ENCODE measurements around the gene DUSP8. TPM values are rescaled to one million over a fixed set of nuclear protein-coding genes. Genes with fewer than 3 reads are reported as not detected.
A peak's percentile ranks its signal among the peaks of the same experiment; 100 is the strongest.

DUSP8 gene
- total and polyA plus RNA-seq, 4 donors: 2.0 to 17.0 (median 6.3) TPM

DNA sequence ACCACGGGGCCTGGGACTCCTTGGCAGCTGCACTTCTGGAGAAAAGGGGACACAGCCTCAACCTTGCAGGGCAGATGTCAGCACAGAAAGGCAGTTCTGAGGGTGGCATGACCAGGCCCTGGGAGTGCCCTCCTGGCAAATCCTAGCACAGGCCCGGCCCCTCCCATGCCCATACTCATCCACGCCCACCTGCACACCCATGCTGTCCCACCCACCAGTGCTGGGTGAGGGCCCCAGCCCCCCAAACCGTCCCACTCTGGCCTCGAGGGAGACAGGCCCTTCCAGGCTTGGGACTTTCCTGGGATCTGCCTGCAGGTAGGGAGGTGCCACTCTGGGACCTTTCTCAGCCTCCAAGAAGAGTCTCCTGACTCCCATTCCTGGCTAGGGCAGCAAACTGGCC is 10.1 kb downstream of the DUSP8 start:
- TF ChIP-seq, protein P1, sequence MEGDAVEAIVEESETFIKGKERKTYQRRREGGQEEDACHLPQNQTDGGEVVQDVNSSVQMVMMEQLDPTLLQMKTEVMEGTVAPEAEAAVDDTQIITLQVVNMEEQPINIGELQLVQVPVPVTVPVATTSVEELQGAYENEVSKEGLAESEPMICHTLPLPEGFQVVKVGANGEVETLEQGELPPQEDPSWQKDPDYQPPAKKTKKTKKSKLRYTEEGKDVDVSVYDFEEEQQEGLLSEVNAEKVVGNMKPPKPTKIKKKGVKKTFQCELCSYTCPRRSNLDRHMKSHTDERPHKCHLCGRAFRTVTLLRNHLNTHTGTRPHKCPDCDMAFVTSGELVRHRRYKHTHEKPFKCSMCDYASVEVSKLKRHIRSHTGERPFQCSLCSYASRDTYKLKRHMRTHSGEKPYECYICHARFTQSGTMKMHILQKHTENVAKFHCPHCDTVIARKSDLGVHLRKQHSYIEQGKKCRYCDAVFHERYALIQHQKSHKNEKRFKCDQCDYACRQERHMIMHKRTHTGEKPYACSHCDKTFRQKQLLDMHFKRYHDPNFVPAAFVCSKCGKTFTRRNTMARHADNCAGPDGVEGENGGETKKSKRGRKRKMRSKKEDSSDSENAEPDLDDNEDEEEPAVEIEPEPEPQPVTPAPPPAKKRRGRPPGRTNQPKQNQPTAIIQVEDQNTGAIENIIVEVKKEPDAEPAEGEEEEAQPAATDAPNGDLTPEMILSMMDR (IDR thresholded peaks at IDR 0.05; ENCODE audit: control extremely low read depth, extremely low read depth): no peak
- H3K9ac ChIP-seq (ENCODE audit: insufficient read depth in 1 of 2, low read length in 2 of 2): no peak overlapping the region
- no peak overlapping the region for H3K4me3 ChIP-seq
- ATAC-seq (ENCODE audit: insufficient read depth, low FRiP score): no peak
- H3K4me1 ChIP-seq (ENCODE audit: control insufficient read depth in 5 of 5, insufficient read depth in 5 of 5, low read length in 5 of 5): peaks cover 0 to 20% (median 16%) of the 10 kb centered on the region in 5 donors
- no peak overlapping the region for H3K27ac ChIP-seq (ENCODE audit: low read depth in 1 of 2, low read length in 1 of 2)
- peaks cover 0 to 31% (median under 1%) of the 10 kb centered on the region in 4 donors for H3K36me3 ChIP-seq (ENCODE audit: control insufficient read depth in 4 of 4, insufficient read depth in 4 of 4, low read length in 4 of 4)
- H3K9me3 ChIP-seq (ENCODE audit: control insufficient read depth in 4 of 4, insufficient read depth in 3 of 4, low read length in 3 of 4): no peaks in the 10 kb centered on the region
- DNase-seq: peak in 1 of 3 donors; percentile 8
- 84 to 86% methylated on average over 5 of the region's 5 CpGs for WGBS, 2 donors
- peaks cover 0 to 3% (median 0%) of the 10 kb centered on the region in 3 donors for H3K27me3 ChIP-seq (ENCODE audit: control insufficient read depth in 3 of 3, insufficient read depth in 3 of 3, low read length in 2 of 3)

DNA sequence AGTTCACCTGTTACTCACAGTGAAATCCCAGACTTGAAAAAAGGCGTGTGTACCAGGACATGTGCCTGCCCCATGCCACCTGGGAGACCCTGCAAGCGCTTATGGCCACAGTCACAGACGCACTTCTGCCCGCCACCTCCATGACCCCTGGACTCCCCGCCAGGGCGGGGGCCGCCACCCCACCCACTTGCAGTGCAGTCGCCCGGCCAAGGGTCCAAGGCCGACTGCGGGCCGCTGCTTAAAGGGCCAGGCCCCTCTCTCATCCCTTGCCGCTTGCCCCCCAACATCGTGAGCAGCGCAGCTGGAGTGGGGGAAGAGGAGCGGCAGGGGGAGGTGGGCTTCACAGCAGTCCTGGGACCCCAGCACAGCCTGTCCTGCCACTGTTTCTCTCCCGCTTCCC is 10.8 kb downstream of the DUSP8 start:
- Histone ChIP-seq H3K4me1 (ENCODE audit: control insufficient read depth in 5 of 5, insufficient read depth in 5 of 5, low read length in 5 of 5) (peaks cover 0 to 20% (median 16%) of the 10 kb centered on the region in 5 donors), H3K9ac (ENCODE audit: insufficient read depth in 1 of 2, low read length in 2 of 2) (no peak overlapping the region), H3K4me3 (no peak overlapping the region), H3K27me3 (ENCODE audit: control insufficient read depth in 3 of 3, insufficient read depth in 3 of 3, low read length in 2 of 3) (peaks cover 0 to 3% (median 0%) of the 10 kb centered on the region in 3 donors), H3K9me3 (ENCODE audit: control insufficient read depth in 4 of 4, insufficient read depth in 3 of 4, low read length in 3 of 4) (no peaks in the 10 kb centered on the region), H3K36me3 (ENCODE audit: control insufficient read depth in 4 of 4, insufficient read depth in 4 of 4, low read length in 4 of 4) (peaks cover 0 to 37% (median 2%) of the 10 kb centered on the region in 4 donors), H3K27ac (ENCODE audit: low read depth in 1 of 2, low read length in 1 of 2) (no peak overlapping the region)
- TF ChIP-seq, protein P1 (IDR thresholded peaks at IDR 0.05; ENCODE audit: control extremely low read depth, extremely low read depth): no peak
- DNase-seq (peak in 1 of 3 donors; percentile 11), ATAC-seq (ENCODE audit: insufficient read depth, low FRiP score) (no peak)
- WGBS, 2 donors: 95 to 97% methylated on average over 17 of the region's 17 CpGs

DNA sequence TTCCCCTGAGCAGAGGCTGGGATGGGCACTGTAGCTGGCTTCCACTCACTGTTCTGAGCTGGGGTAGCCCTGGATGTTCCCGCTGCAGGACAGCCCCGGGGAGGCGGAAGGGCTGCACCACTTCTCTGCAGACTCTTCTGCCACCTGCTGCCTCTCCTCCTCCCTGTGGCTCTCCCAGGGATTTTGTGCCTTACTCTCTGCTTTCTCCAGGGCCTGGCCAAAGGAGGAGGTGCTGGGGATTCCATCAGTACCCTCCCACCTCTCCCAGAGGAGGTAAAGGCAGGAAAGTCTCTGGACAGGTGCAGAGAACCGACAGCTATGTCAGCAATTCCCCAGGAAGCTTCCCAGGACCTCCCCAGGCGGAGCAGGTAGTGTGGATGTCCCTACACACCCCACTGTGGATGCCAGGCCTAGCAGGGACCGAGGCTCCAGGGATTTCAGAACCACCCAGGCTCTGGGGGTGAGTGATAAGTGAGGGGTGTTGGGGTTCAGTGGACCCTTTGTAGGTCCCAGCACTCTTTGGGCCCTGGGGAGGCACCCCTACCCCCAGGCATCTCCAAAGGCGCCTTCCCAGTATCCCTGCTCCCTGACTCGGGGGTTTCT is 11.3 kb downstream of the DUSP8 start:
- DNase-seq: peak in 1 of 3 donors; percentile 6
- H3K27ac ChIP-seq (ENCODE audit: low read depth in 1 of 2, low read length in 1 of 2): no peak overlapping the region

More for the DNA sequence above, 11.3 kb downstream of the DUSP8 start:
- H3K9ac ChIP-seq (ENCODE audit: insufficient read depth in 1 of 2, low read length in 2 of 2): no peak overlapping the region
- peaks cover 0 to 23% (median 16%) of the 10 kb centered on the region in 5 donors for H3K4me1 ChIP-seq (ENCODE audit: control insufficient read depth in 5 of 5, insufficient read depth in 5 of 5, low read length in 5 of 5)
- no peak overlapping the region for H3K4me3 ChIP-seq
- TF ChIP-seq, protein P1 (IDR thresholded peaks at IDR 0.05; ENCODE audit: control extremely low read depth, extremely low read depth): no peak
- H3K9me3 ChIP-seq (ENCODE audit: control insufficient read depth in 4 of 4, insufficient read depth in 3 of 4, low read length in 3 of 4): no peaks in the 10 kb centered on the region
- H3K36me3 ChIP-seq (ENCODE audit: control insufficient read depth in 4 of 4, insufficient read depth in 4 of 4, low read length in 4 of 4): peaks cover 0 to 38% (median 2%) of the 10 kb centered on the region in 4 donors
- H3K27me3 ChIP-seq (ENCODE audit: control insufficient read depth in 3 of 3, insufficient read depth in 3 of 3, low read length in 2 of 3): peaks cover 0 to 3% (median under 1%) of the 10 kb centered on the region in 3 donors
- no peak for ATAC-seq (ENCODE audit: insufficient read depth, low FRiP score)
- WGBS, 2 donors: 90 to 91% methylated on average over 8 of the region's 8 CpGs
